ENCODE results near the gene RGL1.

GRCh38 chr1:183862967-183863366, 58.0 kb downstream of the RGL1 start:
- TF ChIP-seq CTCF (conservative IDR thresholded peaks at IDR 0.05; ENCODE audit: low read depth, low read length) (no peak), EZH2 (IDR thresholded peaks at IDR 0.05; ENCODE audit: borderline replicate concordance, low read depth, low read length, poor library complexity, severe bottlenecking) (no peak)

Measured in A673 (cell line).